Skeletal muscle satellite cell (primary cell): ENCODE data around the gene GHR.

Experiments used
- H3K27me3 ChIP-seq: 2 replicates; pipeline ENCODE4 v1.7.0; 2013; ENCODE audit warnings: low read length; ENCODE audit not compliant: control insufficient read depth, insufficient read depth
- H3K36me3 ChIP-seq: 2 replicates; pipeline ENCODE4 v1.7.0; 2013; ENCODE audit warnings: mild to moderate bottlenecking, control low read depth, low read length; ENCODE audit not compliant: insufficient read depth
- H3K4me1 ChIP-seq: 2 replicates; pipeline ENCODE4 v1.7.0; 2013; ENCODE audit warnings: low read length; ENCODE audit not compliant: control insufficient read depth, insufficient read depth
- H3K4me2 ChIP-seq: 2 replicates; pipeline ENCODE4 v1.7.0; 2013; ENCODE audit warnings: mild to moderate bottlenecking, low read length
- H3K4me3 ChIP-seq: 2 replicates; pipeline ENCODE4 v1.7.0; 2013; ENCODE audit warnings: low read length
- H3K9ac ChIP-seq: 2 replicates; pipeline ENCODE4 v1.7.0; 2013; ENCODE audit warnings: mild to moderate bottlenecking, low read depth, low read length, moderate library complexity
- H3K9me3 ChIP-seq: replicated peaks from 2 replicates; pipeline ENCODE4 v1.7.0; 2013; ENCODE audit warnings: mild to moderate bottlenecking, control low read depth, low read length

The GHR gene

DNA sequence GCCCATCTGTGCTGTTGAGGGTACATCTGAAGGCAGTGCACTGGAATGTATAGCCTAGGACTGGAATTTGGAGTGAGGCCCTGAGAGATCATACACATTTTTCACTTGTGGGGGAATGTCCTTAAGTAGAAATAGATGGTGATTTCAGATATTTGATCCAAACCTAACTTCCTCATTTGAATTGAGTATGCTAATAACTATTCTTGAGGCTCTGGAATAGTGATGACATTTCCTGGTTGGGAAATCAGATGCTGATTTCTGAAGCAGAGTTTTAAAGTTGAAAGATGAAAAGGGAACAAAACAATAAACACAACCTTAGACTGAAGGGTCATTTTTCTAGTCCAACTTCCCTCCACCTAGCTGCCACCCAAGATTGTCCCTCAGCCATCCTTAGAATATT, 170.4 kb downstream of the GHR start:
- no peak overlapping the region for H3K4me3 ChIP-seq
- H3K4me2 ChIP-seq: no peak overlapping the region
- peaks cover 18% of the 10 kb centered on the region for H3K4me1 ChIP-seq
- no peaks in the 10 kb centered on the region for H3K9me3 ChIP-seq
- H3K27me3 ChIP-seq: no peaks in the 10 kb centered on the region
- H3K9ac ChIP-seq: no peak overlapping the region
- H3K36me3 ChIP-seq: no peaks in the 10 kb centered on the region

DNA sequence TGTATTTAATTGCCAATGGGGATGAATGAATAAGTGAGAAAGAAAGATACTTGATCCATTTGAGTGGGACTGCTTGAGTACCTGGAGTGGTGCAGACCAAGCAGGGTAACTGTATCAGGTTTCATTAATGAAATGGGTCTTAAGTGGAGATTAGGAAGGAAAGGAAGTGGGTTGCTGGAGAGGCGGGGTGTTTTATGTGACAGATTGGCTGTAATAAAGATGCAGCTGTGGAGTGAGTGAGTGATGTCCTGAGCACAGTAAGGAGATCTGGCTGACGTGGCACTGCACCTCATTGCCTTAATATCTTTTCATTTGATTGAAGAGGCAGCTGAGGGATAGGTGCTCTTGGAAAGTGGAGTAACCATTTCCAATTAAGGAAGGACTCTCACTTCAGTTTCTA, 172.4 kb downstream of the GHR start:
- H3K9me3 ChIP-seq: no peaks in the 10 kb centered on the region
- H3K4me3 ChIP-seq: no peak overlapping the region
- no peak overlapping the region for H3K9ac ChIP-seq
- H3K4me2 ChIP-seq: no peak overlapping the region
- no peaks in the 10 kb centered on the region for H3K27me3 ChIP-seq
- no peaks in the 10 kb centered on the region for H3K36me3 ChIP-seq
- H3K4me1 ChIP-seq: peaks cover 15% of the 10 kb centered on the region

DNA sequence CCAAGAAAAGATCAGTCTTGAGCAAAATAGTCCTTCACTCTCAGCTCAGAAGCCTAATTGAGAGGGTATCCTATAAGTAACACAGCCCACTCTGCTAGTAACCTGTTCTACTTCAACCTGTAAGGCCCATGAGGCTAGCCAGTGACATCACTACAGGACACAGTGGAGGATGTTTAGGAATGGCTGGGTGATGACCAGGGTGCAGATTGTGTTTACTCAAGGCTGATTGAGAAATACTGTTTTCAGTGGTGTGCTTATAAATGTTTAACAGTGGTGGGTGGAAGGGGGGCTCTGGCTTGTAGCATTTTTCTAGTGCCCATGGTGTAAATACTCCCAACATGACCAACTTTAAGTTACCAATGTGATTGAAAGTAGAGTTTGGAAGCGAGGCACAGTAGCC, 173.6 kb downstream of the GHR start:
- Histone ChIP-seq H3K9me3 (no peaks in the 10 kb centered on the region), H3K9ac (no peak overlapping the region), H3K36me3 (no peaks in the 10 kb centered on the region), H3K4me2 (no peak overlapping the region), H3K27me3 (no peaks in the 10 kb centered on the region), H3K4me3 (no peak overlapping the region), H3K4me1 (peaks cover 4% of the 10 kb centered on the region)

DNA sequence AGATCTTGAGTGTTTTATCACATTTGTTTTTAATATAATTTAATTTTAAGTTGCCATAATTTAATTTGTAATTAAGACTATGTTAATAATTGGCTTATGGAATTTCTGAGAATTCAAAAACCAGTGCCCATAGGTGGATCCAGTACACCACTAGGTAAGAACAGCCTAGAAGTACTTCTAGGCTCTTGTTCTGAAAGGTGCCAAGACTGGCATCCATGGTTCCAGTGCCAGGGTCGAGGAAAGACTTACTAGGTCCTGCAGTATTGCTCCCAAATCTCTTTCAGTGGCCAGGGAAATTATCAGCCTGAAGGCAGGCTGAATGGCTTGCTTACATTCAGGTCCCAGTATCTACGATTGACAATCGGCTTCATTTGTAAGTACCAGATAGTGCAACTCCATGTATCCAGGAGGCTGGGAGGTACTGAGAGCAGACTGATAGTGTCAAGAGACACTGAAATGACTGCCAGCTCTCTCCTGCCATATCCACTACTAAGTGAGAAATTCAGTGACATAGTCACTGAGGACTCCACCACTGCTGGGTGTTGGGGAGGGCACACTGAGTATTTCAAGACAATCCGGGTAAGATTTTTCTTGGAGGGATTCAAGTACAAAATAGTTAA, 174.2 kb downstream of the GHR start:
- Histone ChIP-seq H3K9me3 (no peaks in the 10 kb centered on the region), H3K4me1 (peaks cover 4% of the 10 kb centered on the region), H3K4me3 (no peak overlapping the region), H3K36me3 (no peaks in the 10 kb centered on the region), H3K27me3 (no peaks in the 10 kb centered on the region), H3K4me2 (no peak overlapping the region), H3K9ac (no peak overlapping the region)

DNA sequence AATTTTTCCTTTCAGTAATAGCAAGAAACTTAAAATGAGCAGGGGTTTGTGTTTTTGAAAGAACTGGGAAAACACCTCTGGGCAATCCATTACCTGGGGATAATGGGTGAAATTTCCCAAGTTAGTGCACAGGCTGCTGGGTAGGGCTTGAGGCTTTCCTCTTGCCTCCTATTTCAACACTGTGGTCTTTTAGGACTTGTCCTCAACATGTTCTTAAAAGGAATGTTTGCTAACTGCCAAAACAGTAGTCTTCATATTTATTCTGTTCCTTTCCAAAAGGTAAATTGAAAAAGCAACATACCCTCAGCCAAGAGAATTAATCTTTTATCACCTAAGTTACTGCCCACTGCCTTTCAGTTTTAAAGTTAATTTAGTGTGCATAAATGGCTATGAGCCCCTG, 175.1 kb downstream of the GHR start:
- H3K27me3 ChIP-seq: no peaks in the 10 kb centered on the region
- H3K36me3 ChIP-seq: no peaks in the 10 kb centered on the region
- H3K4me1 ChIP-seq: peaks cover 4% of the 10 kb centered on the region
- no peak overlapping the region for H3K9ac ChIP-seq
- no peaks in the 10 kb centered on the region for H3K9me3 ChIP-seq
- no peak overlapping the region for H3K4me3 ChIP-seq
- no peak overlapping the region for H3K4me2 ChIP-seq

DNA sequence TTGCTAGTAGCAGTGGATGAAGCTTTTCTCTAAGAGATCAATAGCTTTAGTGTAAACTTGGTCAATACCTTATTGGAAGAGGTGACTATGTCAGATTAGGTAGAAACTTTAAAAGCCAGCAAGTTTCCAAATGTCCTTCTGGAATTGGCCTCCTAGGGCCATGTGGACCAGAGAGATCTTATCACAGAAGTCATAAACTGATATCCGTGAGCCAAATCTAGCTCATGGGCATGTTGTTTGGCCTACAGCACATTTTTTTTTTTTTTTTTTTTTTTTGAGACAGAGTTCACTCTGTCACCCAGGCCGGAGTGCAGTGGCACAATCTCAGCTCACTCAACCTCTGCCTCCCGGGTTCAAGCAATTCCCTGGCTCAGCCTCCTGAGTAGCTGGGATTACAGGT, 175.9 kb downstream of the GHR start:
- Histone ChIP-seq H3K4me1 (peaks cover 4% of the 10 kb centered on the region), H3K27me3 (no peaks in the 10 kb centered on the region), H3K9me3 (no peaks in the 10 kb centered on the region), H3K4me3 (no peak overlapping the region), H3K36me3 (no peaks in the 10 kb centered on the region), H3K9ac (no peak overlapping the region), H3K4me2 (no peak overlapping the region)

DNA sequence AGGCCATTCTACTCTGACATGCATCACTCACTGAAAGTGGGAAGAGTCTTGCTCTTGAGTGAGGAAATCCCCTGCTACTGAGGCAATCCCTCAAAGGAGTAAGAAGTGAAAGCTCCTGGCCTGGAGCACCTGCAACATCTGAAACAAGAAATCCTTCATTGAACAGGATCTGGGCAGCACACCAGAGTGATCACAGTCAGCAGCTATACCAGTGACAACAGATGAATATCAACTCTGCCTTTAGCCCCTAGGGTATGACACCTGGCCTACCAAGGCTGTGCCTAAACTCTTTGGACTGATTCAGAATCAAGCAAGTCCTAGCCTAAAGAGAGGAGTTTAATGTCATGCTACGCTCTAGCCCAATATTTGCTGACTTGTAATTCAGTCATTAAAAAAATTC, 177.2 kb downstream of the GHR start:
- peaks cover 4% of the 10 kb centered on the region for H3K4me1 ChIP-seq
- H3K4me3 ChIP-seq: no peak overlapping the region
- H3K4me2 ChIP-seq: no peak overlapping the region
- no peaks in the 10 kb centered on the region for H3K9me3 ChIP-seq
- no peaks in the 10 kb centered on the region for H3K27me3 ChIP-seq
- H3K36me3 ChIP-seq: no peaks in the 10 kb centered on the region
- no peak overlapping the region for H3K9ac ChIP-seq

DNA sequence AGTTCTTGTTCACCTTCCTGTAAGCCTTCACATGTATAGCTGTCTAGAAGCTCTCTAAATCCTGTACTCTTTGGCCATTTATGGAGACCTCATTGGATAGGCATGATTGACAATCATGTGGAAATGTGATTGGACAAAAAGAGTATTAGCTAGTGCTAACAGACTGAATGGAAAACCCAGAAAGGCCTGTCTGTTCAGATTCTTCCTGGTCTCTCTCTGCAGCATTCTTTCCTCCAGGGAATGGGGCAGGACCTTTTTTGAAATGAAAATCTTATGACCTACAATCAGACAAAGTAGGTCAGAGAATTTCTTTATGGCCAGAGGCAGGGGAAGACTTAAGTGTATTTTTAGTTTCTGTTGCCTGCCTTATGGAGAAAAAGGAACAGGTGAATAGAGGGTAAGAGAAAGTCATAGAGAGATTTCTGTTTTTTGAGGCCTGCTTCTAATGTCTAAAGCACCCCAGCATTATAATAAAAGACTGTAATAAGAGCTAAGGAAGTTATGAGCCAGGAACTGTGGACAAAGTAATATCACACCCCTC, 181.0 kb downstream of the GHR start:
- no peaks in the 10 kb centered on the region for H3K4me1 ChIP-seq
- peaks cover 5% of the 10 kb centered on the region for H3K27me3 ChIP-seq
- no peaks in the 10 kb centered on the region for H3K36me3 ChIP-seq
- no peak overlapping the region for H3K9ac ChIP-seq
- H3K4me3 ChIP-seq: no peak overlapping the region
- no peaks in the 10 kb centered on the region for H3K9me3 ChIP-seq
- H3K4me2 ChIP-seq: no peak overlapping the region

DNA sequence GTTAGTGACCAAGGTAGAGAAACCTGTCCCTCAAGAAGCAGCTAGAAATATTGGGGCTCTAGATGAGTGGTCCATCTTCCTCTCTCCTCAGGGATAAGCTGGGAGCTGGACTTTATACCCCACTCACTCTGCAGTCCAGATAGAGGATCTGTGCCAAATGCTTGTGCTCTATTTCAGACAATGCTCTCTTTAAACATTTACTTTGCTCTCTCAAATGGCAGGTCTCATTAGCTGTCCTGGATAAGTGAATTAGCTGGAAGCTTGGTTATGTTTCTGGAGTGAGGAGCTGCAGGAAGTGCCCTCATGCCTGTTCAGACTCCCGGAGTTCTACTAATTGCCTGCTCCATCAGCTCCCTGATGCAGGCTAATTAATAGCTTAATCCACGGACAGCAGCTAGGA, 182.3 kb downstream of the GHR start:
- no peak overlapping the region for H3K9ac ChIP-seq
- no peaks in the 10 kb centered on the region for H3K4me1 ChIP-seq
- no peaks in the 10 kb centered on the region for H3K36me3 ChIP-seq
- H3K9me3 ChIP-seq: no peaks in the 10 kb centered on the region
- H3K4me3 ChIP-seq: no peak overlapping the region
- peaks cover 5% of the 10 kb centered on the region for H3K27me3 ChIP-seq
- no peak overlapping the region for H3K4me2 ChIP-seq

DNA sequence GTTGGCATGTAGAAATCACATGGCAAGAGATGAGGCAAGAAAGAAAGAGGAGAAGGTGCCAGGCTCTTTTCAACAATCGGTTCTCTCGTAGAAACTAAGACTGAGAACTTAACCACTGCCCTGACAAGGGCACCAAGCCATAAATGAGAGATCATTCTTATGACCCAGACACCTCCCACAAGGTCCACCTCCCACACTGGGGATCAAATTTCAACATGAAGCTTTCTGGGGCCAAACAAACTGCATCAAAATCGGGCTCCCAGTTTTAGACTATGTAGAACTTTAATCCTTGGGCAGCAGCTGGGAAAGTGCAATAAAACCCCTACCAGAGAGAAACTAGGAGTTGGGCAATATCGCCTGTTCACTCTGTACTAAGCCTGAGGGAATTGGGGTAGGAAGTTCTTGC, 183.2 kb downstream of the GHR start:
- no peak overlapping the region for H3K9ac ChIP-seq
- peaks cover 5% of the 10 kb centered on the region for H3K27me3 ChIP-seq
- no peak overlapping the region for H3K4me3 ChIP-seq
- no peak overlapping the region for H3K4me2 ChIP-seq
- no peaks in the 10 kb centered on the region for H3K9me3 ChIP-seq
- no peaks in the 10 kb centered on the region for H3K36me3 ChIP-seq
- H3K4me1 ChIP-seq: no peaks in the 10 kb centered on the region

DNA sequence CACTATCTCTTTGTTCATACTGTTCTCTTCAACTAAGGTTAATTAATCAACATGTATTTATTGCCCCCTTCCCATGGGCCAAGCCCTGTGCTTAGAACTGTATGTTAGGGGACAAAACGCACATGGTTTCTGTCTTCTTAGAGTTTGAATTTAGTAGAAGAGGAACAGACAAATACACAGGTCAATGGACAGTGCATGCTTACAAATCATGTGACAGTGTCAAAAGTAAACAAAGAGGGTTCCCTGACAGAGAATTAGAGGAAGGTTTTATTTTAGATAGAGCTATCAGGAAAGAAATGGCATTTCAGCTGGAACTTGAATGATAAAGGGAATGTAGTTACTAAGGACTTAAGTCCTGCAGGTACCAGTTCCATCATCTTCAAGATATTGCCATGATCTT, 188.2 kb downstream of the GHR start:
- no peak overlapping the region for H3K9ac ChIP-seq
- H3K36me3 ChIP-seq: no peaks in the 10 kb centered on the region
- no peak overlapping the region for H3K4me2 ChIP-seq
- no peaks in the 10 kb centered on the region for H3K9me3 ChIP-seq
- peaks cover 5% of the 10 kb centered on the region for H3K27me3 ChIP-seq
- H3K4me3 ChIP-seq: no peak overlapping the region
- peaks cover 19% of the 10 kb centered on the region for H3K4me1 ChIP-seq

DNA sequence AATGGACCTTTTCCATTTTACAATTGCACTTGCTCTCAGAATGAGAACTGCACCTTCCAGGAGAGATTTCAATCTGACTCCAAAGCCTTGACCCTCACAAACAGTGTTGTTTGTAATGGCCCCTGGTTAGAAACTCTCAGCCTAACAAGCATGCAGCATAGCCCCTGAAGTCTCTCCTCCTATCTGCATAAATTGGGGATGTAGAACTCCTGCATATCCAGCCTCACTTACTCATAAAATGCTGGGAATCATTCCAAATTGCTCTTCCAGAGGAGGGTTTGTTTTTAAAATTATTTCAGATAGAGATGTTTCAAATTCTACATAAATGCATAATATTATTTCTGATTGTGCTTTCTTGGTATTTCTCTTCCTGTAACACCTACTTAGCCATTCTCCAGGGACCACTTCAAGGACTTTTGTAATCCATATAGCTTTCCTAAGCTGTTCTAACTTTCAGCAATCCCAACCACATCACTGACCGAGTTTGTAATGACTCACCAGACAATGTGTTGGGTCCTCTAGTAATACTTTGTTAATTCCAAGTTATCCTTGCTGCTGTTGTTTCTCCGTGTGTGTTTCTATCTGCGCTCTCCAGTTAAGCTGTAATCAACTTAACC, 189.6 kb downstream of the GHR start:
- no peaks in the 10 kb centered on the region for H3K36me3 ChIP-seq
- peaks cover under 1% of the 10 kb centered on the region for H3K27me3 ChIP-seq
- H3K4me2 ChIP-seq: no peak overlapping the region
- H3K4me1 ChIP-seq: peaks cover 19% of the 10 kb centered on the region
- no peak overlapping the region for H3K9ac ChIP-seq
- H3K9me3 ChIP-seq: no peaks in the 10 kb centered on the region
- H3K4me3 ChIP-seq: no peak overlapping the region
